ENCODE data around the gene SPNS3.

GRCh38 chr17:4522661-4523060 is 88.9 kb downstream of the SPNS3 start:
- TF ChIP-seq, protein P1, sequence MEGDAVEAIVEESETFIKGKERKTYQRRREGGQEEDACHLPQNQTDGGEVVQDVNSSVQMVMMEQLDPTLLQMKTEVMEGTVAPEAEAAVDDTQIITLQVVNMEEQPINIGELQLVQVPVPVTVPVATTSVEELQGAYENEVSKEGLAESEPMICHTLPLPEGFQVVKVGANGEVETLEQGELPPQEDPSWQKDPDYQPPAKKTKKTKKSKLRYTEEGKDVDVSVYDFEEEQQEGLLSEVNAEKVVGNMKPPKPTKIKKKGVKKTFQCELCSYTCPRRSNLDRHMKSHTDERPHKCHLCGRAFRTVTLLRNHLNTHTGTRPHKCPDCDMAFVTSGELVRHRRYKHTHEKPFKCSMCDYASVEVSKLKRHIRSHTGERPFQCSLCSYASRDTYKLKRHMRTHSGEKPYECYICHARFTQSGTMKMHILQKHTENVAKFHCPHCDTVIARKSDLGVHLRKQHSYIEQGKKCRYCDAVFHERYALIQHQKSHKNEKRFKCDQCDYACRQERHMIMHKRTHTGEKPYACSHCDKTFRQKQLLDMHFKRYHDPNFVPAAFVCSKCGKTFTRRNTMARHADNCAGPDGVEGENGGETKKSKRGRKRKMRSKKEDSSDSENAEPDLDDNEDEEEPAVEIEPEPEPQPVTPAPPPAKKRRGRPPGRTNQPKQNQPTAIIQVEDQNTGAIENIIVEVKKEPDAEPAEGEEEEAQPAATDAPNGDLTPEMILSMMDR (IDR thresholded peaks at IDR 0.05 in 4 of 5, conservative IDR thresholded peaks at IDR 0.05 in 1 of 5), result no peak
- TF ChIP-seq POLR2A (IDR thresholded peaks at IDR 0.05), result no peak

All from gastrocnemius medialis (tissue), 4 donors.